K562 (cell line): ENCODE data around the gene A1BG. TPM values are rescaled to one million over a fixed set of nuclear protein-coding genes. Genes with fewer than 3 reads are reported as not detected.

Experiments used
- FOXK2 ChIP-seq, 2 experiments: fragments of 450-650 bp; IDR thresholded peaks in 1 of 2; conservative IDR thresholded peaks in 1 of 2; 2 replicates each; pipeline ENCODE4 v1.6.1; 2016; ENCODE audit warnings: low read depth in 2 of 2, mild to moderate bottlenecking in 1 of 2
- FOXP4 ChIP-seq: sonication (generic); formaldehyde crosslinking; IDR thresholded peaks from 2 replicates; pipeline ENCODE4 v1.8.0; 2022; ENCODE audit warnings: mild to moderate bottlenecking, missing genetic modification reagents, borderline replicate concordance
- HNRNPLL ChIP-seq: fragments of 200-400 bp; formaldehyde crosslinking; IDR thresholded peaks from 2 replicates; pipeline ENCODE4 v1.6.1; 2017; ENCODE audit warnings: low read length, low read depth, mild to moderate bottlenecking; ENCODE audit not compliant: poor library complexity, severe bottlenecking
- IRF2 ChIP-seq: sonication (generic); formaldehyde crosslinking; IDR thresholded peaks from 2 replicates; pipeline ENCODE4 v1.8.1; 2022; ENCODE audit warnings: mild to moderate bottlenecking, missing genetic modification reagents
- KDM2B ChIP-seq: fragments of 250-450 bp; sonication (Bioruptor Pico); IDR thresholded peaks from 2 replicates; pipeline ENCODE4 v1.8.0; 2021; ENCODE audit warnings: mild to moderate bottlenecking, moderate library complexity
- RBM14 ChIP-seq: fragments of 200-400 bp; formaldehyde crosslinking; IDR thresholded peaks from 2 replicates; pipeline ENCODE4 v1.6.1; 2018; ENCODE audit warnings: low read depth, mild to moderate bottlenecking, low read length, moderate library complexity, borderline replicate concordance; ENCODE audit not compliant: insufficient read depth
- ZBTB7A ChIP-seq: IDR thresholded peaks from 2 replicates; pipeline ENCODE4 v1.6.1; 2011; ENCODE audit warnings: low read depth, mild to moderate bottlenecking, low read length, moderate library complexity, borderline replicate concordance; ENCODE audit not compliant: control insufficient read depth
- polyA plus RNA-seq, 8 experiments: library from polyadenylated mRNA; depleted of rRNA in 4 of 8; stranded (reverse) in 5 of 8; unstranded in 3 of 8; fragments of >200 nt; fragmentation: Nextera tagmentation in 2 of 8; fragmentation: Illumina TruSeq in 1 of 8; extraction: Ambion mirVana in 2 of 8; extraction: Trizol in 1 of 8; gene quantifications; 2 replicates each; pipeline versions ENCODE4 v1.2.1 to v1.2.3, GENCODE V29; 2011 to 2014; ENCODE audit warnings: inconsistent platforms in 1 of 8, missing spikeins in 1 of 8
- total RNA-seq, 7 experiments: library from RNA; depleted of rRNA in 6 of 7; stranded (reverse); fragments of >200 nt in 6 of 7; fragmentation: Illumina TruSeq in 2 of 7; extraction: Trizol in 2 of 7; gene quantifications; 2 replicates each; pipeline versions ENCODE4 v1.2.1 to v1.2.3, GENCODE V29; 2011 to 2021; ENCODE audit warnings: low replicate concordance in 1 of 7
- TF ChIP-seq, protein P1 (sequence below), 2 experiments: fragments of 450-650 bp; IDR thresholded peaks; 2 replicates each; pipeline ENCODE4 v1.6.1; 2016; ENCODE audit warnings: mild to moderate bottlenecking in 2 of 2, borderline replicate concordance in 1 of 2, low read depth in 1 of 2, moderate library complexity in 1 of 2
- TF ChIP-seq, protein P2 (sequence below): sonication (generic); formaldehyde crosslinking; IDR thresholded peaks from 2 replicates; pipeline ENCODE4 v1.8.1; 2023; ENCODE audit warnings: mild to moderate bottlenecking, missing genetic modification reagents, moderate library complexity

A1BG gene
- total and polyA plus RNA-seq, 9 of the 15 experiments (the other 6 are each of a cell fraction or from before 2014, with no cell fraction given), result 0.10 to 19.8 (median 2.6) TPM

GRCh38 chr19:58386576-58387337 lies 33.5 kb upstream of the A1BG start, which contains the start of gene RPS5 (continued):
- TF ChIP-seq, protein P1, sequence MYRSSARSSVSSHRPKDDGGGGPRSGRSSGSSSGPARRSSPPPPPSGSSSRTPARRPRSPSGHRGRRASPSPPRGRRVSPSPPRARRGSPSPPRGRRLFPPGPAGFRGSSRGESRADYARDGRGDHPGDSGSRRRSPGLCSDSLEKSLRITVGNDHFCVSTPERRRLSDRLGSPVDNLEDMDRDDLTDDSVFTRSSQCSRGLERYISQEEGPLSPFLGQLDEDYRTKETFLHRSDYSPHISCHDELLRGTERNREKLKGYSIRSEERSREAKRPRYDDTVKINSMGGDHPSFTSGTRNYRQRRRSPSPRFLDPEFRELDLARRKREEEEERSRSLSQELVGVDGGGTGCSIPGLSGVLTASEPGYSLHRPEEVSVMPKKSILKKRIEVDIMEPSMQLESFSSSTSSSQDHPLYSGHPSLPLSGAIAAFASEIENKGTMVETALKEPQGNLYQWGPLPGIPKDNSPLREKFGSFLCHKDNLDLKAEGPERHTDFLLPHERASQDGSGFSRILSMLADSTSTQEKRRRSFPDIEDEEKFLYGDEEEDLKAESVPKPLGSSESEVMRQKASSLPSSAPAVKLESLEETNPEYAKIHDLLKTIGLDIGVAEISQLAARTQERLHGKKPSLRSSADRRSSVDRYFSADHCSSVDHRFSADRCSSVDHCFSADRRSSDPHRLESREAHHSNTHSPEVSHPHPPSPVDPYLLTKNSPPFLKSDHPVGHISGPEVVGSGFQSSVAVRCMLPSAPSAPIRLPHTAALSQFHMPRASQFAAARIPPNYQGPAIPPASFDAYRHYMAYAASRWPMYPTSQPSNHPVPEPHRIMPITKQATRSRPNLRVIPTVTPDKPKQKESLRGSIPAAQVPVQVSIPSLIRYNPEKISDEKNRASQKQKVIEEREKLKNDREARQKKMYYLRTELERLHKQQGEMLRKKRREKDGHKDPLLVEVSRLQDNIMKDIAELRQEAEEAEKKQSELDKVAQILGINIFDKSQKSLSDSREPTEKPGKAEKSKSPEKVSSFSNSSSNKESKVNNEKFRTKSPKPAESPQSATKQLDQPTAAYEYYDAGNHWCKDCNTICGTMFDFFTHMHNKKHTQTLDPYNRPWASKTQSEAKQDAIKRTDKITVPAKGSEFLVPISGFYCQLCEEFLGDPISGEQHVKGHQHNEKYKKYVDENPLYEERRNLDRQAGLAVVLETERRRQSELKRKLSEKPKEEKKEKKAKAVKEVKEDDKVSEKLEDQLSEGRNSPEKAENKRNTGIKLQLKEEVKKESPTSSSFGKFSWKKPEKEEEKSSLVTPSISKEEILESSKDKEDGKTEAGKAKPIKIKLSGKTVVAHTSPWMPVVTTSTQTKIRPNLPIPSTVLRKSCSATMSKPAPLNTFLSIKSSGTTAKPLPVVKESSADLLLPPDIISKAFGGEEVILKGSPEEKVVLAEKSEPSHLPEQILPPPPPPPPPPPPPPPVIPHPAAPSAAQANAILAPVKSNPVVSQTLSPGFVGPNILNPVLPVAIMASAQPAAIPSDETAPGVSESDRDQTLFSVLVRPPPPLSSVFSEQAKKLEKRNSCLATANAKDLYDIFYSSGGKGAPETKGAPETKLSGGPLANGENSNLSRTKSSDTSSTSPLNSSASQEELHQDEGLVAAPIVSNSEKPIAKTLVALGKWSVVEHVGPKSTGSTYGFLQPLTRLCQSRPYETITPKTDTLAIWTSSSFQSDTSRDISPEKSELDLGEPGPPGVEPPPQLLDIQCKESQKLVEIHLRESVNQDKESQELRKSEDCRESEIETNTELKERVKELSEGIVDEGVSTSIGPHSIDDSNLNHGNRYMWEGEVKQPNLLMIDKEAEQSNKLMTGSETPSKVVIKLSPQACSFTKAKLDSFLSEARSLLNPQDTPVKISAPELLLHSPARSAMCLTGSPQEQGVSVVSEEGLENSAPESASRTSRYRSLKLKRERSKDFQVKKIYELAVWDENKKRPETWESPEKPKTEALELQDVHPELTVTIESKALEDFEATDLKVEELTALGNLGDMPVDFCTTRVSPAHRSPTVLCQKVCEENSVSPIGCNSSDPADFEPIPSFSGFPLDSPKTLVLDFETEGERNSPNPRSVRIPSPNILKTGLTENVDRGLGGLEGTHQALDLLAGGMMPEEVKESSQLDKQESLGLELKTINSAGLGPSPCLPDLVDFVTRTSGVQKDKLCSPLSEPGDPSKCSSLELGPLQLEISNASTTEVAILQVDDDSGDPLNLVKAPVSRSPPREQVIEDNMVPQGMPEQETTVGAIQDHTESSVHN (IDR thresholded peaks at IDR 0.05; ENCODE audit: borderline replicate concordance in 1 of 2, low read depth in 1 of 2), result no peak
- peak; percentile 70 for TF ChIP-seq HNRNPLL
- TF ChIP-seq FOXK2 (conservative IDR thresholded peaks at IDR 0.05 in 1 of 2, IDR thresholded peaks at IDR 0.05 in 1 of 2; ENCODE audit: low read depth in 2 of 2), result peak; percentile 61 to 67
- TF ChIP-seq FOXP4 (CRISPR knock-in tag), result no peak
- peak; percentile 4; the same call in 1 of the 2 replicates for TF ChIP-seq ZBTB7A
- TF ChIP-seq, protein P2, sequence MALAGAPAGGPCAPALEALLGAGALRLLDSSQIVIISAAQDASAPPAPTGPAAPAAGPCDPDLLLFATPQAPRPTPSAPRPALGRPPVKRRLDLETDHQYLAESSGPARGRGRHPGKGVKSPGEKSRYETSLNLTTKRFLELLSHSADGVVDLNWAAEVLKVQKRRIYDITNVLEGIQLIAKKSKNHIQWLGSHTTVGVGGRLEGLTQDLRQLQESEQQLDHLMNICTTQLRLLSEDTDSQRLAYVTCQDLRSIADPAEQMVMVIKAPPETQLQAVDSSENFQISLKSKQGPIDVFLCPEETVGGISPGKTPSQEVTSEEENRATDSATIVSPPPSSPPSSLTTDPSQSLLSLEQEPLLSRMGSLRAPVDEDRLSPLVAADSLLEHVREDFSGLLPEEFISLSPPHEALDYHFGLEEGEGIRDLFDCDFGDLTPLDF, result 0 out of 2 replicates have a peak, but pooled peaks have one; percentile 46
- TF ChIP-seq KDM2B, result 0 out of 2 replicates have a peak, but pooled peaks have one; percentile 43
- TF ChIP-seq RBM14, result 0 out of 2 replicates have a peak, but pooled peaks have one; percentile 90
- no peak for TF ChIP-seq IRF2 (CRISPR knock-in tag)
